ENCODE data around the gene IDH3G. TPM values are rescaled to one million over a fixed set of nuclear protein-coding genes. Genes with fewer than 3 reads are reported as not detected.

Gene IDH3G
- total RNA-seq, 4 donors from 2014 or later: 48.4 to 88.5 (median 67.2) TPM

DNA sequence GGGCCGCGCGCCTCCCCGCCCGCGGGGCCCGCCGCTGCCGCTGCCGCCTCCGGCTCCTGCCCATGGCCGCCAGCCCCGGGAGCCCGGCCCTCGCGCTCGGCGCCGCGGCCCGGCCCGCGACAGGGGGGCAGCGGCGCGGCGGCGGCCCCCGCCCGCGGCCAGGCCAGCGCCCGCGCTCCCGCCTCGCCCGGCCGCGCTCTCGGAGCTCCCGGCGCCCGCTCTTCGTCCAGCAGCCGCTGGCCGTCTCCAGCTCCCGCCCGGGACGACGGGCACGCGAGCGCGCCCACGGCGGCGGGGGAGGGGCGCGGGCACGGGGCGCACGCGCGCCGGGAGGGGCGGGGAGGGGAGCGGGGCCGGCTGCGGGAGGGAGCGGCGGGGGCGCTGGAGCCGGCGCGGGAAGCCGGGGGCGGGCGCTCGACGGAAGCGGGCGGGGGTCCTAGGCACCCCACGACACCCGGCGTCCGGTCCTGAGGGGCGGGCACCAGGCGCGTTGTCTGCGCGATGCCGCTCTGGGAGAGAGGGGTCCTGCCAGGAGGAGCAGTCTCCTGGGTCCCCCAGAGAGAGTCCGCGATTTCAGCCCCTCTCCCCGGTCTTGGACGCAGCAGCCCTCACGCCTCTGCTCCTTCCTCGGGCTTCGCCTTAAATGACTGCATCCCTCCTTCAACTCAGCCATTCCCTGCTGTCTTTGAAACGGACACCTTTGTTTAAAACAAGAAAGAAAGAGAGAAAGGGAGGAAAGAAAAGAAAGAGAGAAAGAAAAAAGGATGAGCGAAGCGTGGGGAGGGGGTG, 36.7 kb upstream of the IDH3G start:
- Histone ChIP-seq H3K4me1 (no peaks in the 10 kb centered on the region), H3K36me3 (no peaks in the 10 kb centered on the region), H3K4me3 (no peak overlapping the region), H3K27ac (no peak overlapping the region), H3K9me3 (no peaks in the 10 kb centered on the region), H3K27me3 (no peaks in the 10 kb centered on the region)
- no peak for DNase-seq
- TF ChIP-seq POLR2A (IDR thresholded peaks at IDR 0.05): no peak
- TF ChIP-seq, protein P1, sequence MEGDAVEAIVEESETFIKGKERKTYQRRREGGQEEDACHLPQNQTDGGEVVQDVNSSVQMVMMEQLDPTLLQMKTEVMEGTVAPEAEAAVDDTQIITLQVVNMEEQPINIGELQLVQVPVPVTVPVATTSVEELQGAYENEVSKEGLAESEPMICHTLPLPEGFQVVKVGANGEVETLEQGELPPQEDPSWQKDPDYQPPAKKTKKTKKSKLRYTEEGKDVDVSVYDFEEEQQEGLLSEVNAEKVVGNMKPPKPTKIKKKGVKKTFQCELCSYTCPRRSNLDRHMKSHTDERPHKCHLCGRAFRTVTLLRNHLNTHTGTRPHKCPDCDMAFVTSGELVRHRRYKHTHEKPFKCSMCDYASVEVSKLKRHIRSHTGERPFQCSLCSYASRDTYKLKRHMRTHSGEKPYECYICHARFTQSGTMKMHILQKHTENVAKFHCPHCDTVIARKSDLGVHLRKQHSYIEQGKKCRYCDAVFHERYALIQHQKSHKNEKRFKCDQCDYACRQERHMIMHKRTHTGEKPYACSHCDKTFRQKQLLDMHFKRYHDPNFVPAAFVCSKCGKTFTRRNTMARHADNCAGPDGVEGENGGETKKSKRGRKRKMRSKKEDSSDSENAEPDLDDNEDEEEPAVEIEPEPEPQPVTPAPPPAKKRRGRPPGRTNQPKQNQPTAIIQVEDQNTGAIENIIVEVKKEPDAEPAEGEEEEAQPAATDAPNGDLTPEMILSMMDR (IDR thresholded peaks at IDR 0.05): no peak
- intact Hi-C loops (cut with DNase I; ENCODE audit: low total_unique reads): no loop called here

GRCh38 chrX:153829799-153830639, 35.8 kb upstream of the IDH3G start, which contains the start of gene PDZD4:
PDZD4 (minus strand) TSS chrX:153830544; CDS start chrX:153830298, 246 bp downstream.
- H3K9me3 ChIP-seq: no peaks in the 10 kb centered on the region
- no peak for TF ChIP-seq POLR2A (IDR thresholded peaks at IDR 0.05)
- H3K27ac ChIP-seq: no peak within 1 kb of the TSS
- H3K27me3 ChIP-seq: no peaks in the 10 kb centered on the region
- no peaks in the 10 kb centered on the region for H3K4me1 ChIP-seq
- no peaks in the 10 kb centered on the region for H3K36me3 ChIP-seq
- H3K4me3 ChIP-seq: peak within 1 kb of the TSS; percentile 30 to 37
- intact Hi-C loops (cut with DNase I; ENCODE audit: low total_unique reads): no loop called here
- DNase-seq: no peak

DNA sequence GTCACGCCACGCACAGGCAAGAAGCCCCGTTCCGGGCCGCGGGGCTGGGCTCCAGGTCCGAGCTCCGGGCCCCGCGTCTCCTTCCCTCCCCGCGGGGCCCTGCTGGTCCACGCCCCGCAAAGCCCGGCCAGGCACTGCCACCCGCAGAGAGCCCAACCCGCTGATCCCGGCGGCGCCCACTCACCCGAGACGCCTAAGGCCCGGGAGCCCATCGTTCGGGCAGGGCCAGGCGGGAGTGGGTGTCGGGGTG, 35.3 kb upstream of the IDH3G start:
- H3K4me3 ChIP-seq: peak overlapping the region; percentile 30 to 37
- H3K27me3 ChIP-seq: no peaks in the 10 kb centered on the region
- intact Hi-C loops (cut with DNase I; ENCODE audit: low total_unique reads): no loop called here
- no peaks in the 10 kb centered on the region for H3K36me3 ChIP-seq
- no peaks in the 10 kb centered on the region for H3K4me1 ChIP-seq
- TF ChIP-seq, protein P1 (IDR thresholded peaks at IDR 0.05): no peak
- no peak for TF ChIP-seq POLR2A (IDR thresholded peaks at IDR 0.05)
- H3K27ac ChIP-seq: no peak overlapping the region
- peak in 1 of 2 donors; percentile 16 for DNase-seq
- no peaks in the 10 kb centered on the region for H3K9me3 ChIP-seq

DNA sequence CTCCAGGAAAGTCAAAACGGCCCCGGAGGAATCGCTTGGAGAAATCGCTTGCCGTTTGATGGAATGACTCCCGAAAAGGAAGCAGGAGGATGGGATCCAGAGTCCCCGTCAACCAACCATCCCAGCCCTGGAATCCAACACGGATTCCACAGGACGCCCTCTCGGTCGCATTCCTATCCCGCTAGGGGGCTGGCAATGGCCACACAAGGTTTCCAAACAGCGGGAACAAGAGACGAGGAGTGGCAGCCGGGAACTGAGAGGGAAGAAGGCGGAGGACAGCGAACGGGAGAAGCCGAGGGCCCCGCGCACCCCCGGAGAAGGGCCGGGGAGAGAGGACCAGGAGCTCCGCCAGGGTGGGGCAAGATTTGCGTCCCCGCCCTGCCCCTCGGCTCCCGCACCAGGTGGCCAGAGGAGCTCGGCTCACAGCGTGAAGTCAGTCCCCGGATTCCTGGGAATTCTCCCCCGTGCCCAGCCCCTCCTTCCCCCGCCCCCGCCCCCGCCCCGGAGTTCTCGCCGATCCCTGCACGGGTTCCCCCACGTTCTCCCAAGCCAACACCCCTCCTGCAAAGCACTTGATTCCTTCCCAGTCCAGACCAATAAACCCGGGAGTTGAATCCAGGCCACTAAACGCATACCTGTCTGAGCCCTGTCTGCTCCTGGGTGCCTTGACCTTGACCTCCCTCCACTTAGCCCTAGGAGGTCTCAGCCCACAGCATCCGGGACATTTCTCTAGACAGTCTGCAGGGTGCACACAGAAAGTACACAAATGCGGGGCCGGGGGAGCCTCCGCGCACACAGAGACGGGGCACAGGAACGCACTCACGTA, 34.8 kb upstream of the IDH3G start:
- Histone ChIP-seq H3K27me3 (no peaks in the 10 kb centered on the region), H3K27ac (peak overlapping the region; percentile 45 to 63), H3K36me3 (no peaks in the 10 kb centered on the region), H3K9me3 (no peaks in the 10 kb centered on the region), H3K4me3 (peak overlapping the region; percentile 30 to 37), H3K4me1 (no peaks in the 10 kb centered on the region)
- TF ChIP-seq POLR2A (IDR thresholded peaks at IDR 0.05): no peak
- TF ChIP-seq, protein P1 (IDR thresholded peaks at IDR 0.05): no peak
- DNase-seq: peak in 1 of 2 donors; percentile 19
- intact Hi-C loops (cut with DNase I; ENCODE audit: low total_unique reads): no loop called here

- intact Hi-C loops (cut with DNase I; ENCODE audit: low total_unique reads): no loop called here
- H3K4me1 ChIP-seq: no peaks in the 10 kb centered on the region
- H3K36me3 ChIP-seq: no peaks in the 10 kb centered on the region
- no peak for TF ChIP-seq POLR2A (IDR thresholded peaks at IDR 0.05)
- TF ChIP-seq, protein P1 (IDR thresholded peaks at IDR 0.05): no peak
- DNase-seq: peak in 1 of 2 donors; percentile 13
- H3K27me3 ChIP-seq: no peaks in the 10 kb centered on the region
- peak overlapping the region; percentile 30 to 37 for H3K4me3 ChIP-seq
- H3K9me3 ChIP-seq: no peaks in the 10 kb centered on the region
- peak overlapping the region; percentile 45 to 63 for H3K27ac ChIP-seq
Measured at GRCh38 chrX:153828308-153828707, 34.1 kb upstream of the IDH3G start.

All from uterus (tissue), 4 donors.